NCI-H774 (cell line): ENCODE measurements around the gene GFRA4.
"Not testable (repeated sequence)": the region's sequence is repeated elsewhere in the genome, so short reads cannot be mapped to it uniquely, and the experiment has no call there.

Experiments
- DNase-seq: peaks from one replicate; lab custom pipeline; 2025; lab: John Stamatoyannopoulos, UW

Gene GFRA4

GRCh38 chr20:3615171-3615840, 47.9 kb downstream of the GFRA4 start:
- DNase-seq, result not testable (repeated sequence)

DNA sequence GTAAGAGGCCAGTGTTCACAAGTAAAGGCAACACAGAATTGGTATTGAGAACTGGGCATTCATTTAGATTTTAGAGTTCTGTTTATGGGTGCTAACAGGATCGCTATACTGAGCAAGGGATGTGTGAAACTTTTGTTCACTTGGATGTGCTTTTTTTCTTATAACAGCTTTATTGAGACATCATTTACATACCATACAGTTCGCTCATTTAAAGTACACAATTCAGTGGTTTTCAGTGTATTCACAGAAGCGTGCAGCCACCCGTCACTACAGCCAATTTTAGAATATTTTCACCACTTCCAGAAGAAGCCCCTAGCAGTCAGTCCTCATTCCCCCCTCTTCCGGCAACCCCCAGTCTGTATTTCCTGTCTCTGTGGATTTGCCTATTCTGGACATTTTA, 48.7 kb downstream of the GFRA4 start:
- no peak for DNase-seq

DNA sequence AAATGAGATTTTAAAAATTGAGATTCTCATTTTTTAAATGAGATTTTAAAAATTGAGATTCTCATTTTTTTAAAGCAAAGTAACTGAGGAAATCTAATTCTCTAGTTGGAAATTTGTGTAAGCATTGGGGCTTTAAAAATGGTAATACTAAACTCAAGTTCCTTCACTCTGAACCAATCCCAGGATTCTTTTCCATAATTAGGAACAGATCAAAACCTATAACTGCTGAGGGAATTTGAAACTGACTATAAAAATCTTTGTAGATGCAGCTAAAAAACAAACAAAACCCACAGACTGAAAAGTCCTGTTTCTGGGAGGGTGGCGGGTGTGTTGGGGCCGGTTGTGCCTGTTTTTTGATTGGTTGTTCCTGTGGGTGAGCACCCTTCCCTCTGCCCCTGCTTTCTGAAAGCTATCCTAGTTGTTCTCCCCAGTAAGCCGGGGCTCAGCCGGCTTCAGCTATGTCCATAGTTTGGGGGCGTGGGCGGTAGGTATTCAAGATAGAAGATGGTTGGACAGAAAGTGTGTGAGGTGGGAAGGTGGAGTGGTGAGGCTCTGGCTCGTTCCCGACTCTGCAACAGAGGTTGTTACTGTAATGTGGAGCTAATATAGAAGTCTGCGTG, 49.3 kb downstream of the GFRA4 start:
- no peak for DNase-seq

DNA sequence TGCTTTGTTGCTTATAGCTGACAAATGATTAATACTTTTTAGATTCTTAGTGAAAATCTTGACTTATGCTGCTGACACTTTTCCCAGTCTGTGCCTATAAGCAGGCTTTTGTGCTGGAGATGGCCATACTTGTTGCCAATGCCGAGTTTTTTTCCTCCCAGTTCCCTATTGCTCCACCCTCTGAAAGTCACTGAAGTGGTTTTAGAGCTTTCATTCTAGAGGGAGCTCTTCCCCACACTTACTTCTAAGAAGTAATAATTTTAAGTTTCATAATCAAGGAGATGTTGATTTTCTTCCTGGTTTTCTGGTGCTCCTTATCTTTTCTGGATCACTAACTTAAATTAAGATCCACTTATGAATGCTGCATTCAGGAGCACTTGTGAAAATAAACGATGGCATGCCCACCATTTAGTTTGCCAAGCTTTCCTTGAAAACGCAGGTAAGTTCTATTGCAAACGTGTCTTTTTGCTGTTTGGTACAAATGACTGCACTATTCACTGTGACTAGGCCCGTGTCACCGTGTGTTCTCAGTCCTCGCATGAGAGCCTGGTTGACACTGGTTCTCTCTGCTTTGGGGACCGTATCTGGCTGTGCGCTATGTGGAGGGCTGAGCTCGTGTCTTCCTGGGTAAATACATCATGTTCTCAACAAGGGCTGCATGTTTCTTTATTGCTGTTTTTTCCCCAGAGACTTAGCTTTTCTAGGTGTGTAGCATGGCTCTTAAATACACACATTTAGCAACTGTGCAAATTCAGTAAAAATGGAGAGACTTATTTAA, 50.2 kb downstream of the GFRA4 start:
- no peak for DNase-seq

DNA sequence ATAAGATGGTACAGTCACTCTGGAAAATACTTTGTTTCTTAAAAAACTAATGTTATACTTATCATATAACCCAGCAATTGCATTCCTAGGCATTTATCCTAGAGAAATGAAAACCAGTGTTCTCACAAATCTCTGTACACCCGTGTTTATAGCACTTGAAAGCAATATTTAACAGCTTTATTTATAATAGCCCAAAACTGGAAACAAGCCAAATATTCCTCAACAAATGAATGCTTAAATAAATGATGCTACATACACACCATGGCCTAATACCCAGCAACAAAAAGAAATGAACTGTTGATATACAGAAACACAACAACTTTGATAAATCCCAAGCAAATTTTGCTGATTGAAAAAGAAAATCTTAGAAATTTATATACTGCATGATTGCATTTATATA, 51.3 kb downstream of the GFRA4 start:
- DNase-seq, result no peak
